ENCODE data around the gene RPS24. TPM values are rescaled to one million over a fixed set of nuclear protein-coding genes. Genes with fewer than 3 reads are reported as not detected.

The RPS24 gene
- total and polyA plus RNA-seq, 10 donors, result 1,007 to 8,141 (median 1,662) TPM

GRCh38 chr10:78038105-78038504, 4.4 kb downstream of the RPS24 start:
- H3K4me3 ChIP-seq, result no peak overlapping the region
- WGBS, 5 donors, result 73 to 93% (median 74%) methylated on average over 2 of the region's 2 CpGs
- H3K27me3 ChIP-seq (replicated peaks in 1 of 7), result no peaks in the 10 kb centered on the region
- no peak overlapping the region for H3K27ac ChIP-seq
- DNase-seq, result no peak
- H3K36me3 ChIP-seq, result peaks cover 0 to 82% (median 78%) of the 10 kb centered on the region in 6 donors
- no peaks in the 10 kb centered on the region for H3K9me3 ChIP-seq
- intact Hi-C loops (cut with DNase I; ENCODE audit: low total_unique reads), result no loop called here
- no peak for TF ChIP-seq POLR2AphosphoS5 (IDR thresholded peaks at IDR 0.05)
- TF ChIP-seq POLR2A (IDR thresholded peaks at IDR 0.05), result no peak
- TF ChIP-seq, protein P1, sequence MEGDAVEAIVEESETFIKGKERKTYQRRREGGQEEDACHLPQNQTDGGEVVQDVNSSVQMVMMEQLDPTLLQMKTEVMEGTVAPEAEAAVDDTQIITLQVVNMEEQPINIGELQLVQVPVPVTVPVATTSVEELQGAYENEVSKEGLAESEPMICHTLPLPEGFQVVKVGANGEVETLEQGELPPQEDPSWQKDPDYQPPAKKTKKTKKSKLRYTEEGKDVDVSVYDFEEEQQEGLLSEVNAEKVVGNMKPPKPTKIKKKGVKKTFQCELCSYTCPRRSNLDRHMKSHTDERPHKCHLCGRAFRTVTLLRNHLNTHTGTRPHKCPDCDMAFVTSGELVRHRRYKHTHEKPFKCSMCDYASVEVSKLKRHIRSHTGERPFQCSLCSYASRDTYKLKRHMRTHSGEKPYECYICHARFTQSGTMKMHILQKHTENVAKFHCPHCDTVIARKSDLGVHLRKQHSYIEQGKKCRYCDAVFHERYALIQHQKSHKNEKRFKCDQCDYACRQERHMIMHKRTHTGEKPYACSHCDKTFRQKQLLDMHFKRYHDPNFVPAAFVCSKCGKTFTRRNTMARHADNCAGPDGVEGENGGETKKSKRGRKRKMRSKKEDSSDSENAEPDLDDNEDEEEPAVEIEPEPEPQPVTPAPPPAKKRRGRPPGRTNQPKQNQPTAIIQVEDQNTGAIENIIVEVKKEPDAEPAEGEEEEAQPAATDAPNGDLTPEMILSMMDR (IDR thresholded peaks at IDR 0.05 in 8 of 11, conservative IDR thresholded peaks at IDR 0.05 in 3 of 11), result no peak
- peaks cover 11 to 82% (median 57%) of the 10 kb centered on the region in 6 donors for H3K4me1 ChIP-seq

DNA sequence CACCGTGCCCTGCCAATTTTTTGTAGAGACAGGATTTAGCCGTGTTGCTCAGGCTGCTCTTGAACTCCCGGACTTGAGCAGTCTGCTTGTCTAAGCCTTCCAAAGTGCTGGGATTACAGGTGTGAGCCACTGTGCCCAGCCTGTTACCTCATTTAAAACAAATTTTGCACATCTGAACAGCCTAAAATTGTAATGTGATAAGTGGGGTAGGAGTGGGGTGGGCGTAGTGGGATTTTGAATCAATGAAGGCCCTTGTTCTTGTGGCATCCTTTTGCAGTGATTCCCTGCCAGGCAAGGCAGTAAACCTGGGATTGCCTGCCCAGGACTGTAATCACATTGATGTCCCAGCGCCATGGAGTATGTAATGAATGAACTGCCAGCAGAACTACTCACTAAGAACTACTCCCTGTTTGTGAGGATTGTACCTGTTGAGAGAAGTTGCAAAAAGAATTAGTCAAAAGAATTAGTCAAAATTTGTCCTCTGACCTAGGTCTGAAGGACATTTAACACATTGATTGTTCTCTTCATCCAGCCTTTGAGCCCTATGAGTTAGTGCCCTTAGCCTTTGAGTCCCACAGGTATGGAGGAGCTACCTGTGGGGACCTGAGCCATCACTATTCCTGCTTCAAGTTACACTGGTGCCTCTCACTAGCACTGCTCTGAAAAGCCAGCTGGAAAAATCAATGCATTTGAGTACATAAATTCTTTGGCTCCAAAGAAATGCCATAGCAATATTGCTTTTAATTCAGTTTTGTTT, 5.3 kb downstream of the RPS24 start:
- H3K27ac ChIP-seq, result no peak overlapping the region
- H3K9me3 ChIP-seq, result no peaks in the 10 kb centered on the region
- H3K27me3 ChIP-seq (replicated peaks in 1 of 7), result no peaks in the 10 kb centered on the region
- H3K4me1 ChIP-seq, result peaks cover 11 to 79% (median 55%) of the 10 kb centered on the region in 6 donors
- peaks cover 0 to 89% (median 82%) of the 10 kb centered on the region in 6 donors for H3K36me3 ChIP-seq
- H3K4me3 ChIP-seq, result no peak overlapping the region
- TF ChIP-seq POLR2A (IDR thresholded peaks at IDR 0.05) (no peak), POLR2AphosphoS5 (IDR thresholded peaks at IDR 0.05) (no peak)
- TF ChIP-seq, protein P1 (IDR thresholded peaks at IDR 0.05 in 8 of 11, conservative IDR thresholded peaks at IDR 0.05 in 3 of 11), result no peak
- DNase-seq, result no peak
- 86 to 96% (median 92%) methylated on average over 5 of the region's 5 CpGs for WGBS, 5 donors
- intact Hi-C loops (cut with DNase I; ENCODE audit: low total_unique reads), result no loop called here

- peaks cover 0 to 89% (median 82%) of the 10 kb centered on the region in 6 donors for H3K36me3 ChIP-seq
- H3K27ac ChIP-seq, result no peak overlapping the region
- TF ChIP-seq POLR2AphosphoS5 (IDR thresholded peaks at IDR 0.05) (no peak), POLR2A (IDR thresholded peaks at IDR 0.05) (no peak)
- TF ChIP-seq, protein P1 (IDR thresholded peaks at IDR 0.05 in 8 of 11, conservative IDR thresholded peaks at IDR 0.05 in 3 of 11), result no peak
- no peaks in the 10 kb centered on the region for H3K9me3 ChIP-seq
- H3K4me1 ChIP-seq, result peaks cover 6 to 78% (median 53%) of the 10 kb centered on the region in 6 donors
- no peak for DNase-seq
- intact Hi-C loops (cut with DNase I; ENCODE audit: low total_unique reads), result no loop called here
- H3K4me3 ChIP-seq, result no peak overlapping the region
- no peaks in the 10 kb centered on the region for H3K27me3 ChIP-seq (replicated peaks in 1 of 7)
- WGBS, 5 donors, result 84 to 92% (median 88%) methylated on average over 3 of the region's 3 CpGs
These were observed 6.1 kb downstream of the RPS24 start for GRCh38 chr10:78039743-78040142.

Data from spleen (tissue), 11 donors.